Thyroid gland (tissue), 4 donors: ENCODE measurements around the gene PEA15. TPM values are rescaled to one million over a fixed set of nuclear protein-coding genes. Genes with fewer than 3 reads are reported as not detected.

Experiments used
- DNase-seq, 2 donors: peaks; one replicate each; pipeline ENCODE4 v3.0.0-alpha.2; 2019
- H3K27ac ChIP-seq, 3 donors: fragments of 200-600 bp; sonication (generic); 1 replicate in 2 of 3; 2 replicates in 1 of 3; pipeline ENCODE4 v1.5.1; 2016 to 2019; ENCODE audit warnings: mild to moderate bottlenecking in 1 of 3, moderate library complexity in 1 of 3
- H3K27me3 ChIP-seq: fragments of 200-600 bp; sonication (generic); one replicate; pipeline ENCODE4 v1.5.1; 2019
- H3K36me3 ChIP-seq, 2 donors: fragments of 200-600 bp; sonication (generic); one replicate each; pipeline ENCODE4 v1.5.1; 2016 to 2019
- H3K4me1 ChIP-seq, 2 donors: fragments of 200-600 bp; sonication (generic); one replicate each; pipeline ENCODE4 v1.5.1; 2017 to 2019
- H3K4me3 ChIP-seq, 3 donors: fragments of 200-600 bp; sonication (generic); replicated peaks in 1 of 3; 1 replicate in 2 of 3; 2 replicates in 1 of 3; pipeline ENCODE4 v1.5.1; 2016; ENCODE audit warnings: mild to moderate bottlenecking in 1 of 3
- H3K9me3 ChIP-seq: fragments of 200-600 bp; sonication (generic); one replicate; pipeline ENCODE4 v1.5.1; 2017
- POLR2A ChIP-seq, 2 donors: fragments of 450-650 bp; IDR thresholded peaks; one replicate each; pipeline ENCODE4 v1.6.1; 2017; ENCODE audit warnings: antibody characterized with exemption in 2 of 2, mild to moderate bottlenecking in 2 of 2, moderate library complexity in 1 of 2
- WGBS, 2 donors: methylation state at CpG; one replicate each; pipeline ENCODE4 v1.1.5; 2017; 5-methylcytosine and 5-hydroxymethylcytosine counted together
- intact Hi-C: fragments of 100-400 bp; cut with DNase I; formaldehyde crosslinking; loops from one replicate; pipeline ENCODE4 v1.15.1; 2023
- total RNA-seq, 4 donors: library from RNA; depleted of rRNA; stranded (reverse); fragments of >200 nt; gene quantifications; one replicate each; pipeline ENCODE4 v1.2.3, GENCODE V29; 2016
- TF ChIP-seq, protein P1 (sequence below), 6 experiments: fragments of 200-600 bp in 3 of 6; fragments of 450-650 bp in 3 of 6; sonication (generic) in 3 of 6; IDR thresholded peaks; one replicate each; pipeline ENCODE4 v1.5.1; 2016 to 2019; ENCODE audit warnings: antibody characterized with exemption in 6 of 6, mild to moderate bottlenecking in 2 of 6, inconsistent platforms in 1 of 6, moderate library complexity in 1 of 6

PEA15 gene
- total RNA-seq, 4 donors from 2014 or later, result 47.9 to 68.5 (median 50.2) TPM

- no peak for DNase-seq
- Histone ChIP-seq H3K27ac (no peak overlapping the region), H3K27me3 (no peaks in the 10 kb centered on the region), H3K4me3 (no peak overlapping the region), H3K36me3 (no peaks in the 10 kb centered on the region), H3K9me3 (no peaks in the 10 kb centered on the region), H3K4me1 (no peaks in the 10 kb centered on the region)
- intact Hi-C loops, result no loop called here
- no peak for TF ChIP-seq POLR2A (IDR thresholded peaks at IDR 0.05)
- TF ChIP-seq, protein P1, sequence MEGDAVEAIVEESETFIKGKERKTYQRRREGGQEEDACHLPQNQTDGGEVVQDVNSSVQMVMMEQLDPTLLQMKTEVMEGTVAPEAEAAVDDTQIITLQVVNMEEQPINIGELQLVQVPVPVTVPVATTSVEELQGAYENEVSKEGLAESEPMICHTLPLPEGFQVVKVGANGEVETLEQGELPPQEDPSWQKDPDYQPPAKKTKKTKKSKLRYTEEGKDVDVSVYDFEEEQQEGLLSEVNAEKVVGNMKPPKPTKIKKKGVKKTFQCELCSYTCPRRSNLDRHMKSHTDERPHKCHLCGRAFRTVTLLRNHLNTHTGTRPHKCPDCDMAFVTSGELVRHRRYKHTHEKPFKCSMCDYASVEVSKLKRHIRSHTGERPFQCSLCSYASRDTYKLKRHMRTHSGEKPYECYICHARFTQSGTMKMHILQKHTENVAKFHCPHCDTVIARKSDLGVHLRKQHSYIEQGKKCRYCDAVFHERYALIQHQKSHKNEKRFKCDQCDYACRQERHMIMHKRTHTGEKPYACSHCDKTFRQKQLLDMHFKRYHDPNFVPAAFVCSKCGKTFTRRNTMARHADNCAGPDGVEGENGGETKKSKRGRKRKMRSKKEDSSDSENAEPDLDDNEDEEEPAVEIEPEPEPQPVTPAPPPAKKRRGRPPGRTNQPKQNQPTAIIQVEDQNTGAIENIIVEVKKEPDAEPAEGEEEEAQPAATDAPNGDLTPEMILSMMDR (IDR thresholded peaks at IDR 0.05), result no peak
- WGBS, 2 donors, result 86 to 87% methylated on average over 1 of the region's 1 CpG
Measured at GRCh38 chr1:160177667-160178066, 27.5 kb upstream of the PEA15 start.

- Histone ChIP-seq H3K4me3 (no peak overlapping the region), H3K27ac (no peak overlapping the region), H3K4me1 (no peaks in the 10 kb centered on the region), H3K9me3 (no peaks in the 10 kb centered on the region), H3K36me3 (no peaks in the 10 kb centered on the region), H3K27me3 (no peaks in the 10 kb centered on the region)
- TF ChIP-seq, protein P1 (IDR thresholded peaks at IDR 0.05), result no peak
- no peak for TF ChIP-seq POLR2A (IDR thresholded peaks at IDR 0.05)
- no peak for DNase-seq
- intact Hi-C loops, result no loop called here
- WGBS, 2 donors, result 94 to 96% methylated on average over 2 of the region's 2 CpGs
Measured at GRCh38 chr1:160178731-160179130, 26.5 kb upstream of the PEA15 start.

DNA sequence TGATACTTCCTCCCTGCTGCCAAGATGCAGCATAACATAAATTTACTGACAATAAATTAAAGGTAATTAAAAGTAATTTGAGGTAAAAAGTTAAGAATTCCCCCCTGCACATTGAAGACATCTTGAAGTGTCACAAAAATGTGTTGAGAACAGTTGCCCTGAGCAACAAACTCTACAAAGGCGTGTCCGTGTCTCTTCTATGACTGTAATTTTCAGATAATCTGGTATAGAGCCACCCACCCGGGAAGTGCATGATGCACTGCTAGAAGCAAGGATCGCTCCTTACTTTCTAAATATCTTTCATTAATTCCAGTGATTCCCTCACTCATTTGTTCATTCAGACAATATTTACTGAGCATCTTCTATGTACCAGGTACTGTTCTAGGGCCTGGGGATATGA lies 25.8 kb upstream of the PEA15 start:
- no peak for TF ChIP-seq POLR2A (IDR thresholded peaks at IDR 0.05)
- TF ChIP-seq, protein P1 (IDR thresholded peaks at IDR 0.05), result no peak
- H3K27me3 ChIP-seq, result no peaks in the 10 kb centered on the region
- intact Hi-C loops, result no loop called here
- whole genome bisulfite sequencing, 2 donors, result 90 to 94% methylated on average over 4 of the region's 4 CpGs
- no peak for DNase-seq
- H3K27ac ChIP-seq, result no peak overlapping the region
- no peak overlapping the region for H3K4me3 ChIP-seq
- no peaks in the 10 kb centered on the region for H3K9me3 ChIP-seq
- no peaks in the 10 kb centered on the region for H3K4me1 ChIP-seq
- no peaks in the 10 kb centered on the region for H3K36me3 ChIP-seq

DNA sequence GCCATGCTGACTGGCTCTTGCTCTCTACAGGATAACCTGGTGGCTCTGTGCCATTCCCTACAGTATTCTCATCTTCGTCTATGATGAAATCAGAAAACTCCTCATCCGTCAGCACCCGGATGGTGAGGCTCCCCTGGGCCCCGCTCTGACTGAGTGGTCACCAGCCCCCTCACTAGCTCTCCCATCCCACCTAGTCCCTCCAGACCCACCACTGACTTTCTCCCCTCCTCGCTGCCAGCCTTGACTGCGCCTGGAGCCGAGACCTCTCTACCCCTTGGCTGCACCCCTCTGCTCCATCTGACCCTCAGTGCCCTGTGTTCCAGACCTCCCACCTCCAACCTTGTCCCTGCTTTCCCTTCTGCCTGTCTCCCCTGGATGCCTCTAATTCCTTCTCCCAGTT lies 18.9 kb upstream of the PEA15 start:
- Histone ChIP-seq H3K27me3 (no peaks in the 10 kb centered on the region), H3K4me3 (no peak overlapping the region), H3K36me3 (no peaks in the 10 kb centered on the region), H3K27ac (no peak overlapping the region), H3K9me3 (no peaks in the 10 kb centered on the region), H3K4me1 (no peaks in the 10 kb centered on the region)
- DNase-seq, result no peak
- TF ChIP-seq, protein P1 (IDR thresholded peaks at IDR 0.05), result no peak
- TF ChIP-seq POLR2A (IDR thresholded peaks at IDR 0.05), result no peak
- intact Hi-C loops, result no loop called here
- 96% methylated on average over 7 of the region's 7 CpGs for WGBS, 2 donors

GRCh38 chr1:160186729-160187128 lies 18.5 kb upstream of the PEA15 start:
- Histone ChIP-seq H3K27ac (no peak overlapping the region), H3K36me3 (no peaks in the 10 kb centered on the region), H3K9me3 (no peaks in the 10 kb centered on the region), H3K4me3 (no peak overlapping the region), H3K4me1 (no peaks in the 10 kb centered on the region), H3K27me3 (no peaks in the 10 kb centered on the region)
- 81 to 92% methylated on average over 2 of the region's 2 CpGs for WGBS, 2 donors
- TF ChIP-seq POLR2A (IDR thresholded peaks at IDR 0.05), result no peak
- TF ChIP-seq, protein P1 (IDR thresholded peaks at IDR 0.05), result no peak
- intact Hi-C loops, result no loop called here
- DNase-seq, result no peak
